ENCODE data around the gene FANCE.
"Not testable (repeated sequence)": the region's sequence is repeated elsewhere in the genome, so short reads cannot be mapped to it uniquely, and the experiment has no call there.

FANCE gene

GRCh38 chr6:35435074-35435837 lies 16.9 kb upstream of the FANCE start:
- DNase-seq = no peak

- DNase-seq = no peak
Measured at GRCh38 chr6:35436071-35436857, 15.9 kb upstream of the FANCE start.

GRCh38 chr6:35438378-35439065 lies 13.6 kb upstream of the FANCE start:
- DNase-seq = not testable (repeated sequence)

GRCh38 chr6:35439308-35439707 lies 12.8 kb upstream of the FANCE start:
- DNase-seq = no peak

GRCh38 chr6:35441205-35441604 lies 10.9 kb upstream of the FANCE start:
- DNase-seq = no peak

- DNase-seq = no peak
Measured at GRCh38 chr6:35441642-35442041, 10.5 kb upstream of the FANCE start.

- no peak for DNase-seq
Measured at GRCh38 chr6:35442693-35443092, 9.4 kb upstream of the FANCE start.

- DNase-seq = no peak
Measured at GRCh38 chr6:35443341-35444030, 8.7 kb upstream of the FANCE start.

GRCh38 chr6:35445691-35446090 lies 6.4 kb upstream of the FANCE start:
- no peak for DNase-seq

- DNase-seq = no peak
Measured at GRCh38 chr6:35448191-35448590, 3.9 kb upstream of the FANCE start.

- peak; percentile 76 for DNase-seq
Measured at GRCh38 chr6:35449287-35449881, 2.8 kb upstream of the FANCE start.

- DNase-seq = no peak
Measured at GRCh38 chr6:35451354-35452182, 570 bp upstream of the FANCE start.

- no peak for DNase-seq
Measured at GRCh38 chr6:35453236-35453635, 1.1 kb downstream of the FANCE start.

- no peak for DNase-seq
Measured at GRCh38 chr6:35454391-35455110, 2.4 kb downstream of the FANCE start.

- no peak for DNase-seq
Measured at GRCh38 chr6:35457907-35458306, 5.8 kb downstream of the FANCE start.

GRCh38 chr6:35461270-35461669 lies 9.1 kb downstream of the FANCE start:
- DNase-seq = no peak

GRCh38 chr6:35463292-35463691 lies 11.2 kb downstream of the FANCE start:
- no peak for DNase-seq

- no peak for DNase-seq
Measured at GRCh38 chr6:35465646-35466045, 13.5 kb downstream of the FANCE start.

GRCh38 chr6:35468181-35468979 lies 16.2 kb downstream of the FANCE start, which contains the start of gene RPL10A:
Gene RPL10A, plus strand, starts transcription at chr6:35468401. Its CDS starts 34 bp downstream, at chr6:35468435.
- DNase-seq = peak; percentile 90

All from amniotic stem cell (primary cell).